Hepatic stellate cell (primary cell): ENCODE results near the gene DGLUCY.
A peak's percentile ranks its signal among the peaks of the same experiment; 100 is the strongest.
"Not testable (repeated sequence)": the region's sequence is repeated elsewhere in the genome, so short reads cannot be mapped to it uniquely, and the experiment has no call there.

Experiments
- DNase-seq: peaks from one replicate; pipeline ENCODE4 v3.0.0; 2011; ENCODE audit warnings: low spot score

Gene DGLUCY

DNA sequence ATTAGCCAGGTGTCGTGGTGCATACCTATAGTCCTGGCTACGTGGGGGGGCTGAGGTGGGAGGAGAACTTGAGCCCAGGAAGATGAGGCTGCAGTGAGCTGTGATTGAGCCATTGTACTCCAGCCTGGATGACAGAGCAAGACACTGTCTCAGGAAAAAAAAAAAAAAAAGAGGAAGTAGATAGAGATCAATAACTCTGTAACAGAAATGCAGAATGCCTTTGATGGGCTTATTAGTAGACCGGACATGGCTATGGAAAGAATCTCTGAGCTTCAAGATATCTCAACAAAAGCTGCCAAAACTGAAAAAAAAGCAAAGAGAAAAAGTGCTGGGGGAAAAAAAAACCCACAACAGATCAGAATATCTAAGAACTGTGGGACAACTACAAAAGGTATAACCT lies 93.1 kb downstream of the DGLUCY start:
- DNase-seq = no peak

DNA sequence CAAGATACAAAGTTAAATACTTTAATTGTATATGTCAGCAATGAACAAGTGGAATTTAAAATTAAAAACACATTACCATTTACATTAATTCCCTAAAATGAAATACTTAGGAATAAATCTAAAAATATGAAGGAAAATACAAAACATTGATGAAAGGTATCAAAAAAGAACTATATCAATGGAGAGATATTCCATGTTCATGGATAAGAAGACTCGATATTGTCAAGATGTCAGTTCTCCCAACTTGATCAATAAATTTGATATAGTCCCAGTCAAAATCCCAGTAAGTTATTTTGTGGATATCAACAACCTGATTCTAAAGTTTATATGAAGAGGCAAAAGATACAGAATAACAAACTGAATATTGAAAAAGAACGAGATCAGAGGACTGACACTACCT lies 97.1 kb downstream of the DGLUCY start:
- DNase-seq = no peak

DNA sequence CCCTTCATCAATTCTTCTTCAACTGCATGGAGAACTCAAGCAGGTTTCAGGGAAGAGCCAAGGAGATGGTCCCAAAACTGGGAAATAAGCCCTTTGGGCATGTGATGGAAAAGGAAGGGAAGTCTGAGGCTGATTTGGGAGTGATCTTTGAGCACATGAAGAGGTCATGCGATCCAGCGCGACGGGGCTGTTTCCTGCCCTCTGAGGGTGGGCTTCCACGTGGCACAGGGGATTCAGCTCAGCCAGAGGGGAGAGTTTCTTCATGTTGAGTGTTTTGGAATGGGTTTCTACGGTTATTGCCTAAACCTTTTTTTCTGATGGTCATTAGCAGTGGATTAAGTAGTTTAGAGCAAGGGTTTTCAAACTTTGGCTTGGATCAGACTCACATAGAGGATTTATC lies 100.4 kb downstream of the DGLUCY start:
- no peak for DNase-seq

DNA sequence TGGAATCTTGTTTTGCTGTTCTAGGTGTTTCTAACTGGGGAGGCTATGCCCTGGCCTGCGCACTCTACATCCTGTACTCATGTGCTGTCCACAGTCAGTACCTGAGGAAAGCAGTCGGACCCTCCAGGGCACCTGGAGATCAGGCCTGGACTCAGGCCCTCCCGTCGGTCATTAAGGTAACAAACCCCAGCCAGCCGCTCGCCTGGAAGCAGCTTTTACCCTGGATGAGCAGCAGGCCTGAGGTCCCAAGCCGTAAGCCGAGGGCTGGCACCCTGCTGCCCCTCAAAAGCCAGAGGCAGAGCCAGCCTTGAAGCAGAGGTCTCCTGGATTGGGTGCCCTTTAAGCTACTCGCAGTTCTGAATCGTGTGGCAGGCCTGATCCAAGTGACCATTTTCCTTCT lies 101.5 kb downstream of the DGLUCY start:
- DNase-seq = no peak

DNA sequence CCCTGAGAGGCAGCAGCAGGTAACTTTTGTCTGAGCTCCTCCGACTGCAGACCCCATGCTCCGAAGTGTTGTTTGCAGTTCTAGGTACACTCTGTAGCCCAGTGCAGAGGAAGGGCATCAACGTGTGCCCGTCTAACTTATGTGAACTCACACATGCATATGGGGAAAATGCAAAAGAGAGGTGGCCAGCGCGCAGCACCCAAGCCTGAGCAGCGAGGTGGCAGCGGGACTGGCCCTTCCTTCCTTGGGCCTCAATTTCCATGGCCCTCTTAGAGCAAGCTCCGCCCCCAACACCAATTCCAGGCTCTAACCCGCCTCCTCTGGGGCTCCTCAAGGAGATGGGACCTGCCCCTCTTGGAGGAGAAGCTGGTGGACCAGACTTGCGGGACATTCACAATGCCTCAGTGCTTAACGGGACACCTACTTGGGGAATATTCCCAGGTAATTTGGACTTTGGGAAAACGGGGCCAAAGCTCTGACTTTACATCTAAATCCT lies 102.9 kb downstream of the DGLUCY start:
- DNase-seq = no peak

DNA sequence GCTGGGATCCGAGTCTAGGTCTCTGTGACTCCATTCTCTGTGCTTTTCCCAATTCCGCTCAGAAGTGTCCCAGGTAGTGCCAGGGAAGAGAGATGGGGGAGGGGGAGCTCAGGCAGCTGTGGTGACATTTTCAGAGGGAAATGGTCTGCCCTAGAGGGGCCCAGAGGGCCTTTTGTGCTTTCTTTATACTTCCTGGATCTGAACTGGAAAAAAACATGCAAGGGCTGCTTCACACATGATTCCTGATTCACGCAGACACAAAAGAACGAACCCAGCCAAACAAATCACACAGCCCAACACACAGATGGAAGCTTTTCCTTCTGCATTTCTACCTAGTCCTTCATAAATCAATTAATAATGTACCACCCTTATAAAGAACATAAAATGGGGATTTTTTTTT lies 104.1 kb downstream of the DGLUCY start:
- no peak for DNase-seq

DNA sequence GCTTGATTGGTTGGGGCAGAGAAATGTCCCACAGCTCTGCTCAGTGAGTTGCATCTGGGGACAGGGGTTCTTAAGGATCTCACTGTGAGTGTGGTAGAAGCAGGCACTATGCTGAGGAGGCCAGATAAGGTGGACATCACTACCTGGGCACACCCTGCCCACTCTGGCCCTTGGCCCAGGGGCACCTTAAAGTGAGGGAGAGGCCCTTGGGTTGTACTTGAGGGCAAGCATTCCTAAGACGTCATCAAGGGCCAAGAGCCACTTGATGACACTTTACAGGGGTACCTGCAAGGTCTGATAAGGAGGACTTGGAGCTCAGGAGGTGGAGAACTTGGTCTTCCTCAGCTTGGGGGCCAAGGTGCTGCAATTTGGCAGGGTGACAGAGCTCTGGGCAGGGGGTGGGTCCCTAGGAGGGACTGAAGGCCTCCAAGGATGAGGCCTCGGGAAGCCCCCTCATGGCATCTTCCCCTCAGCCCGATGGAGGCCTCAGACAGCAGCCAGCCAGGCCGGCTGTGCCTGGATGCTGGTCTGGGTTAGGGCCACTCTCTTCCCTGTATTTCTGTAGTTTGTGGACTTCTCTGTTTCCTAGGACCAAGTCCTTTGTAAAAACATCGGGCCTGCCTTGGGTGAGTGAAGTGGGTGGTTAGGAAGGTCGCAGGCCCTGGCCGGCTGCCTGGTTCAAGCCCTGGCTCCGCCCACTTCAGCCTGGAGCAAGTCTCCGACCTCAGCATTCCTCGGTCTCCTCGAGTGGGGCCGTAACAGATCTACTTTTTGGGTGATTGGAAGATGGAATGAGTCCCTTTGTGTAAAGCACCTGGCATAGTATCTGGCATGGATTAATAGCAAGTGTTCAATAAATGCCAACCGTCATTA lies 105.9 kb downstream of the DGLUCY start:
- no peak for DNase-seq

DNA sequence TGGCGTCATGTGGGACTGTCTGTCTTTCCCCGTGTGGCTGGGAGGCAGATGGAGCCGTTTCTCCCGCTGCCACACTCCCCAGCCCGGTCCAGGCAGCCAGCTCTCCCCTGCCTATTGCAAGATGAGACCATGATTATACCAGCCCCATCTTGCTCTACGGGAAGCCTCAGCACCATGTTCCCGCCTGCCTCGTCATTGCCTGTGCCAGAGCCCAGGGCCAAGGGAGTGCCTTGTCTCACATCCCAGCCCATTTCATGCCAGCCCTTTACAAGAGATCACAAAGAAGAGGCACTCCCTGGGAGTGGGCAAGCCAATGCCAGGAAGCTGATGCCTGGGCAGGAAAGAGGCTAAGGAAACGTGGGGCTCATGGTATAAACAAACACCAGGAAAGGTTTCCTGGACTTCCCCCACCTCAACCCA lies 106.7 kb downstream of the DGLUCY start:
- DNase-seq = no peak

DNA sequence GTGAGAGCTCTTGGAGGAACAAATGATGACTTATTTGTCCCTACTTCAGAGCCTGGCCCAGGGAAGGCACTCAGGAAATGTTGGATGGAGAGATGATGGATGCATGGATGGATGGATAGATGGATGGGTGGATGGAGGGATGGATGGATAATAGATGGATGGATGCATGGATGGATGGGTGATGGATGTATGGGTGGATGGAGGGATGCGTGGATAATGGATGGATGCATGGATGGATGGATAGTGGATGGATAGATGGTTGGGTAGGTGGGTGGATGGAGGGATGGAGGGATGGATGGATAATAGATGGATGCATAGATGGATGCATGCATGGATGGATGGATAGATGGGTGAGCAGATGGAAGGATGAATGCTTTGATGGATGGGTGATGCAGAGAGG lies 107.4 kb downstream of the DGLUCY start:
- DNase-seq = no peak

DNA sequence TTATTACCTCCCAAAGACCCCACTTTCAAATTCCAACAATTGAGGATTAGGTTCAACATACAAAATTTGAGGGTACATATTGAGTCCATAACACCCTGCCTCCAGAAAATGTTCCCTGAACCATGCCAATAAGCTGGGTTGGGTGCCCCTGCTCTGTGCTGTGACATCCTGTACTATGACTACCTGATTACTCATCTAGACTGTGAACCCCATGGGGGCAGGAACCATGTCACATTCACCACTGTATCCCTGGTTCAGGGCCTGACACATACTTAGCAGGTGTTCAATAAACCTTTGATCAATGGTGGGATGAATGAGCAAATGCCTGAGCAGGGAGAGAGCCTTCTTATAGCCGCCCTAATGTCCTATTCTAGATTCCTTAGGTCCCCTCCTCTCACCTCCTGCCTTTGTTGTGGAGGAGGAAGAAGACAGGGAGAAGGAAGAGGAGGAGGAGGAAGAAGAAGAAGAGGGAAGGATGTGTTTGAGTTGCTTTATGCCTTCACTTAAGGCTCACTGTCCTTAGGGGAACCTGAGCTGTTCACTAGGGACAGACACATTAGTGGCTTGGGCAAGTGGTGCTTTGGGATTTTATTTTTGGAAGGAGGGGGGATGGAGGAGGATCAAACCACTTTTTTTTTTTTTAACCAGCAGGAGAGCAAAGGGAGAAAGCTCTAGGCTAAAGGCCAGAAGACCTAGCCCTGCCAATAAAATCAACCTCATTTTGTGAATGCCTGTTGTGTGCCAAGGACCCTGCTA lies 109.3 kb downstream of the DGLUCY start:
- DNase-seq = no peak

DNA sequence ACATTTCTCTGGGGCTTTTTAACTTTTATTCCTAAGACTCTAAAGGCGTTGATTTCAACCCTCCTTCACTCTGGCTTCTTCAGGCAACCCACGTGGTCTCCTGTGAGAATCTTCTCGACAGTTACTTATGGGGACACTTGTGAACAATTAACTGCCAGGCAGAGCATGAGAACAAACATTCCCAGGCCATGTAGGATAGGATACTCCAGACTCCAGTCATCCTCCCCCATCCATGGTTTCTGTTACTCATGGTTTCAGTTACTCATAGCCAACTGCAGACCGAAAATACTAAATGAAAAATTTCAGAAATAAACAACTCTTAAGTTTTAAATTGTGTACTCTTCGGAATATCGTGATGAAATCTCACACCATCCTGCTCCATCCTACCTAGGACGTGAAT lies 111.2 kb downstream of the DGLUCY start:
- no peak for DNase-seq

DNA sequence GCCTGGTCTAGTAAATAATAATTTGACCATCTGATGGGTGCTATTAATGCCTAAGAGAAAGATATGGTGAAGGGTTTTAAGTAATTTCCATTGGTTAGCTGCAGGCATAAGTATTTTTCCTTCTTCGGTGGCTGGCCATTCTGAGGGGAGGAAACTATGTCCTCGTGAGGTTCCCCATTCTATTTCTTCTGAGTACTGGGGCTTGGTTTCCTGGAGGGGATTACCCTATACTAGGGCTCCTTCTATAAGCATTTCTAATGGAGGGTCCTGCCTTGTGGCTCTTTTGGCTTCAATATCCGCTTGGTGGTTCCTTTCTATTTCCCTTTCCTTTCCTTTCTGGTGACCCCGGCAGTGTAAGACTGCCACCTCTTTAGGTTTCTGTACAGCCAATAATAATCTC lies 112.5 kb downstream of the DGLUCY start:
- not testable (repeated sequence) for DNase-seq

DNA sequence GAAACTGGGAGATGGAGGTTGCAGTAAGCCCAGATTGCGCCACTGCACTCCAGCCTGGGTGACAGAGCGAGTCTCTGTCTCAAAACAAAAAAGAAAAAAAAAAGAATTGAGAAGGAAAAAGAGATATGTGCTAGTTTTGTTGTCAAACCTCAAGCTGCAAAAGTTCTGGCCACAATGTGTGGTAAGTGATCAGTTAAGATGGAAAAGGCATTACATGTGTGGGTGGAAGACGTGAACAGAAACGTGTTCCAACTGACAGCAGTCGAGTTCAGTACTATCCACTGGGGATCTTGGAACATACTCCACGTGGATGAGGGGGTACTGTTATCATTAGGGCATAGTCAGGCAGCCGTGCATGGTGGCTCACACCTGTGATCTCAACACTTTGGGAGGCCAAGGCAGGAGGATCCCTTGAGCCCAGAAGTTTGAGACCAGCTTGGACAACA lies 113.3 kb downstream of the DGLUCY start:
- no peak for DNase-seq

DNA sequence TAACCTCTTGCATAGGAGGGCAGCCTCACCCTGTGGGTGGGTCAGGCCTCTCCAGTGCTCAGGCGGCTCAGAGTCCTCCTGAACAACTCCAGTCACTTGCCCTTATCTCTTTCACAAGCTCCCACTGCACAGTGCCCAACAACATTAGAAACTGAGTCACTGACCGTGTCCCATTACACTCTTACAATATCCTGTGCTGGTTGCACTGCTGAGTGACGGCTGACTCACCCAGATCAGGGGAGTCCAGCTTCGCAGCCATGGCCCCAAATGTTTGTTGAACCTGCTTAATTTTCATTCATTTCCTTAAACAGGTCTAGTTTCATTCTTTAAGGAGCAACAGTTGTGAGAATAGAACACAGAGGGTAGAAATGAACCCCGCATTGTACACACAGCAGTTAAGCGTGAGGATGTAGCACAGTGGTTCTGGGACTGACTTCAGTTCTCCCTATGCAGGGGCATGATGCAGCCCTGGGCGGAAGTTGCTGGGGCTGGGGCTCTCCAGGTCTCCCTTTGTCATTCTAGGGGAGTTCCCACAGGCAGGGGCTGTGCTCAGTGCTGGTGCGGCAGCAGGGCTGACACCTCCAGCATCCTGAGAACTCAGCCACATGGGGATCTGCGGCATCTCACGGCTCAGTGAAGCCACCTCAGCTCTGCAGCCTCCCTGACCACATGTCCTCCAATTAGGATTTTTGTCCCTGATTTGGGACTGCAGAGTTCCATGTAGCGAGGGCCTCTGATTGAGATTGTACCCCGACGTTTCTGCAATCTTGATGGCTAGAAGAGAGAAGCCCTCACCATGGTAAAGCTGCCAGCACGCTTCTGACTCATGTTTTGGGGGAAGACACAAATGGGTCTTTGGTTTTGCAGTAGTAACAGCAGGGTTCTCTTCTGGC lies 114.5 kb downstream of the DGLUCY start:
- no peak for DNase-seq

DNA sequence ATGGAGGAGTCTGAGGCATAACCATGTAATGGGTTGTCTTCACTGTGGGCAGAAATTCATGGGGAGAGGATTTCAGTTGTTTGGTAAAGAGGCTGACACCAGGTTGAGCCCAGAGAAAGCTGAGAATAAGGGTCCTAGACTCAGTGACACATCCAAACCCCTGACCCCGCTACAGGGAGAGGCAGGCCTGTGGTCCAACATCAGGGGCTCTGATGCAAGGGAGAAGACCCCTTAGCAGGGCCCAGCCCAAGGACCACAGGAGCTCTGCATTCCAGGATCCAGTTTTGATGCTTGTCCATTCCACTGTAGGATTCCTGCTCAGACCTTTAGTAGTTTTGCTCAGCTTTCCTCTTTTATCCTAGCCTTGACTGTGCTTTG lies 115.1 kb downstream of the DGLUCY start:
- DNase-seq = no peak

DNA sequence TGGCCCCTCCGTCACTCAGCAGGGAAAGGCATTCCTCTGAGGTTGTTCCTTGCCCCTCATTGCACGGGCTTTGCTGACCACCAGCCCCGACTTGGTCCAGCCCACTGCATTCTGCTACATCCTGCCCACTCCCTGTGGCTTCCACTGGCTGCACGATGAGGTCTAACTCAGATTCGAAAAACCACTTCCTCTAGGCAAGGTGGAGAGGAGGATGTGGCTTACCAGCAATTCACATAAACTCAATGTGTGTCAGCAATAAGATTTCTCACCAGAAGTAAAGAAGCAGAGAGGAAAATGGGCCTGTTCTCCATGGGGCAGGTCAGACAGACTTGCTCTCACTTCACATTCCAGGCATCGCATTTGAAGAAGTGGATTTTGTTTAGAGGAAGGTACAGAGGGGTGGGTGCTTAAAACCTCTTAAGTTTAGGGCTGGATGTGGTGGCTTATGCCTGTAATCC lies 115.9 kb downstream of the DGLUCY start:
- DNase-seq = peak; percentile 43

DNA sequence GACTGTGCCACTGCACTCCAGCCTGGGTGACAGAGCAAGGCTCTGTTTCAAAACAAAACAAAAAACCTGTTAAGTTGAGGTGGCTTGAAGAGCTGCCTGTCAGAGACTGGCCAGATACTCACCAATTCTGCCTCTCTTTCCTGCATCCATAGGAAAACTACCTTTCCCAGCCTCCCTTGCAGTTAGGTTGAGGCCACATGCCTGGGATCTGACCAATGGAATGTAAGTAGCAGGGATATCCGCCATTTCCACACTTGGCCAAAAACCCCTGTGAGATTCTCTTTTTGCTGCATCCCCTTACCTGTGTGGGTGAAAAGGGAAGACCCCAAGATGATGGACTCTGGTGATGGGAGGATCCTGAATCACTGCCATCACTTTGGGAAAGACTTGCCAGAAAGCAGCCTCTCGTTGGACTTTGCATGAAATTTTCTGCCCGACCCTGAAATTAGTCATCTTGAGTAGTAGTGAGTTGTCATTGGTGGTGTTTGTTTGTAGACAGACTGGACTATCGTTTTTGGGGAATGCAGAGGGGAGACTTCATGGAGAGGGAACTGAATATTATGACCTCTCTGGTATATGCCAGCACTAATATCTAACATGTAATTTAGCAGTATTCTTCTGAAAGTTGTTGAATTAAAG lies 116.6 kb downstream of the DGLUCY start:
- DNase-seq = peak; percentile 37

DNA sequence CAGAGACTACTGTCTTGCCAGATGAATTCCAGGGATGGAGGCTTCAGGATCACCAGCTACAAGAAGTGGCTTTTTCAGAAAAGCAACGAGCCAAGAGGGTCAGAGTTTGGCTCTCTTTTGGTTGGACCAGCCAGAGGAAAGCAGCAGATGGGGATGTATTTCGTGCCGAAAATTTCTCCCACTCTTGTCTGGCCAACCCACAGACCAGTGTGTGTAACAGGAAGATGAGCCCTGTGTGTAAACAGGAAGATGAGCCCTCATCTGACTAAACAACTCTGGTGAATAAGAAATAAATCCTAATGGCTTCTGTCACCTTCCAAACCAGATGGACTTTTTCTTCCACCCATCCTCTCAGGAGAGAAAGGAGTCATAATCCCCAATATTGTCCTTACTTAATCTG lies 117.6 kb downstream of the DGLUCY start:
- DNase-seq = no peak

DNA sequence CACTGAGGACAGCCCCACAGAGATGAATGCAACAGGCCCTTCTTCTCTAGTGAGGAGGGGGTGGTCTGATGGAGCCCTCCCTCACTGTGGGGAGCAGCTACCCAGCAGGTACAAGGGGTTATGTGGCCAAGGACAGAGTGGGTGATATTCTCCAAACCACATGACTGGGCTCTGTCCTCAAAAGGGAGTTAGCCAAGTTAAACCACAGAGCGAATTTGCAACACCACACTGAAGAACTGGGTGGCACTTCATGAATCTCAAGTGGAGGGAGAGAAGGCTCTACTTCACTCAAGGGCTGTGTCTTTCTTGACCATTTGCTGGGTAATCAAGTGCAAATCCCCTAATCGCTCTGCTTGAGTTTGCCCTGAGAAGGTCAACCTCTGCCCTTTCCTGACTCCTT lies 118.2 kb downstream of the DGLUCY start:
- no peak for DNase-seq

DNA sequence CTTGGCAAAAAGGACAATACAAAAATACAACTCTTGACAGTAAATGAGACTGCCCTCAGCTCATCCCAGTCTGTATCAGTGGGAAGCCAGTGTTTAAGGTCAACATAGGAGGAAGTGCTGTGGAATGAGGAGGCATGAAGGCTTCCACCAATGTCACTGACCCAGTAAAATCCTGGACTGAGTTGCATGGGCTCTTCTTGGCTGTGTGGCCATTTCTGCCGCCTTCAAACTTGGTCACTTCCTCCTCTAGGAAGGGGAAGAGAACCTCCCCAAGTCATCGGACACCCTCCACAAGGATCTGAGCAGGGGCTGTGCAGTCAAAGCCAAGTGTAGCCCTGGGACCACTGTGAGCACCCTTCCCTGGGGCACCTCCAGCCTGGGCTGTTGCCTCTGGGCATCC lies 118.7 kb downstream of the DGLUCY start:
- no peak for DNase-seq

DNA sequence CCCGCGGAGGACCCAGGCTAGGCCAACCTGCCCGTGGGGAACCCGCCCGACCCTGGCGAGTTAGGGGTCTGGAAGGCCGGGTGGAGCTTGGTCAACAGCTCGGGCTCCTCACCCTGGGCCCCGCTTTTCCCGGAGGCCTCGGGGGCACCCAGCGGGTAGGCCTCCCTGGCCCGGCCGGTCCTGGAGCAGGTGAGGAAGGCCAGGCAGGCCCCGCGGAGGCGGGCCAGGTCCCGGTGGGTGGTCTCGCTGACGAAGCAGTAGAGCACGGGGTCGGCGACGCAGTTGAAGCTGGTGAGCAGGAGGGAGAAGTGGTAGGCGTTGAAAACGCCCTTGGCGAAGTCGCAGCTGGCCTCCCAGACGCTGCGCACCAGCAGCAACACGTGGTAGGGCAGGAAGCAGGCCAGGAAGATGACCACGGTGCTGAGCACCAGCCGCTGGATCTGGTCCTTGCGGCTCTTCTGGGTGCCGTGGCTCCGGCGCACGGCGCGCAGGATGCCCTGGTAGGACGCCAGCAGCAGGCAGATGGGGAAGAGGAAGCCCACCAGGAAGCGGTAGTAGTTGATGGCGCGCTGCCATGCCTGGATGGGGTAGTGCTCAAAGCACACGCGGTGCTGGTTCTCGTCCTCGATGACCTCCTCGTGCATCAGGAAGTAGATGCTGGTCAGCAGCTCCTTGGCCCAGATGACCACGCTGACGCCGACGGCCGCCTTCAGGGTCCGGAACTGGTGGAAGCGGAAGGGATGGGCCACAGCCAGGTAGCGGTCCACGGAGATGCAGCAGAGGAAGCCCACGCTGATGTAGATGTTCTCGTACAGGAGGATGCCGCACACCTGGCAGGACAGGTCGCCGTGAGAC lies 120.3 kb downstream of the DGLUCY start:
- DNase-seq = no peak
